Mucosa of stomach (tissue), 1 donor: ENCODE results near the gene LMNA.
"Not testable (repeated sequence)": the region's sequence is repeated elsewhere in the genome, so short reads cannot be mapped to it uniquely, and the experiment has no call there.

Experiments
- H3K27me3 ChIP-seq: one replicate; pipeline ENCODE4 v1.7.0; 2013; ENCODE audit warnings: mild to moderate bottlenecking, low read length; ENCODE audit not compliant: control insufficient read depth, insufficient read depth
- H3K36me3 ChIP-seq: one replicate; pipeline ENCODE4 v1.7.0; 2013; ENCODE audit warnings: low read length; ENCODE audit not compliant: control insufficient read depth, insufficient read depth
- H3K4me1 ChIP-seq: one replicate; pipeline ENCODE4 v1.7.0; 2013; ENCODE audit warnings: mild to moderate bottlenecking, low read length; ENCODE audit not compliant: control insufficient read depth, insufficient read depth
- H3K4me3 ChIP-seq: one replicate; pipeline ENCODE4 v1.7.0; 2013; ENCODE audit warnings: low read length
- H3K9ac ChIP-seq: one replicate; pipeline ENCODE4 v1.7.0; 2013; ENCODE audit warnings: mild to moderate bottlenecking, low read length, moderate library complexity
- H3K9me3 ChIP-seq: one replicate; pipeline ENCODE4 v1.7.0; 2013; ENCODE audit warnings: mild to moderate bottlenecking, low read length, moderate library complexity; ENCODE audit not compliant: control insufficient read depth
- donor health status: Pancreatic carcinoma.

Gene LMNA

DNA sequence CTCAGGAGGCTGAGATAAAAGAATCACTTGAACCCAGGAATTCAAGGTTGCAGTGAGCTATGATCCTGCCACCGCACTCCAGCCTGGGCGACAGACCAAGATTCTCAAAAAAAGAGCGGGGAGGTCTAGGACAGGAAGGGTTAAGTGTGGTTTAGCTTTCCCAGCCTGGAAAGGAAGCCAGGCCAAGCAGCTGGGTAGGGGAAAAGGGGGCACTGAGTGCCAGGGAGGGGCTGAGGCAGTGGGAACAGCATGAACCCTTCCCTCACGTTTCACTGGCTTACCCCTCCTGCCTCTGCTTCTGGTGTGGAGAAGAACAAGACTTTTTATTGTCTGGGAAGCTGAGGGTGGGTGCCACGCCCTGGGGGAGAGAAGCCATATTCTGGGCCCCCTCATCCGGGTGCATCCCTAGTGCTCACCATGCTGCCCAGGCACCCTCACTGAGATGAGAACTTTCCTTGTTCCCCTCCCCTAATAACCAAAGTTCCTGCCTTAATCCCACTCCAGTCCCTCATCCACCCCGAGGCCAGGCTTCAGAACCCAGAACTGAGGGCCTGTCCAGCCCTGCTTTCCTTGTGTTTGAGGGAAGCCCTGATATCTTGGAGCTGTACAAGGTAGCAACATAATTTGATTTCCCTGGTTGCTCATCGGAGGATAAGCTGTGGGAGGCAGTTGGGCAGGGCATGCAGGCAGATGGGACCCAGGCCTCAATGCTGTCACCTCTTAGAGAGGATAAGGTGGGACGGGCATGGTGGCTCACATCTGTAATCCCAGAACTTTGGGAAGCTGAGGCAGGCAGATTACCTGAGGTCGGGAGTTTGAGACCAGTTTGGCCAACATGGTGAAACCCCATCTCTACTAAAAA is 2.0 kb upstream of the LMNA start:
- Histone ChIP-seq H3K4me1 (peaks cover 13% of the 10 kb centered on the region), H3K9ac (no peak overlapping the region), H3K36me3 (no peaks in the 10 kb centered on the region), H3K4me3 (no peak overlapping the region), H3K27me3 (no peaks in the 10 kb centered on the region), H3K9me3 (no peaks in the 10 kb centered on the region)

DNA sequence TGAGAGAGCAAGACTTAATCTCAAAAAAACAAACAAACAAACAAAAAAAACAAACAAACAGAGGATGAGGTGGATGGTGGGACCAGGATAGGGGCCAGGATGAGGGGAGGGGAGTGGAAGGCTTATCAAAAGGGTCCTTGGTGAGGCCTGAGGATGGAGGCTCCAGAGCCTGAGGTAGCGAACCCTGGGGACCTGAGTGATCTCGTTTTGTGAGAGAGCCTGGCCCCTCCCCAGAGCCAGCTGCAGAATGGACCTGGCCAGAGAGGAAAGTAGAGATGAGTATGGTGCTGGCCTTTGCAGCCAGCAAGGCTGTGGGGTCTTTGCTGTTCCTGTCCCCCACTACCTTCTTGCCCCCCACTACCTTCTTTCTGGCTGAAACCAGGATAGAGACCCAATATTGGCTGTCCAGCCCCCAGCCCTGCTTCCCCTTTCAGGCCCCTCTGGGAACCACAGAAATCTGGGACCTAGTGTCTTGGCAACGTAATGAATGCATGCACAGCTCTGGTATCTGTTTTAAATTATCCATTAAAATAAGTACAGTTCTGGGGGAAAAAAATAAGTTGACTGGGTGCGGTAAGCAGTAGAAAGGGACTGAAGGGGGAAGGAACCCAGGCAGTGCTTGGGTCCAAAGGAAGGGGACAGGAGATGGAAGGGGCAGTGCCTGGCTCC is 1.1 kb upstream of the LMNA start:
- Histone ChIP-seq H3K9me3 (no peaks in the 10 kb centered on the region), H3K4me3 (no peak overlapping the region), H3K36me3 (no peaks in the 10 kb centered on the region), H3K9ac (peak overlapping the region; percentile 96), H3K27me3 (no peaks in the 10 kb centered on the region), H3K4me1 (peaks cover 16% of the 10 kb centered on the region)

DNA sequence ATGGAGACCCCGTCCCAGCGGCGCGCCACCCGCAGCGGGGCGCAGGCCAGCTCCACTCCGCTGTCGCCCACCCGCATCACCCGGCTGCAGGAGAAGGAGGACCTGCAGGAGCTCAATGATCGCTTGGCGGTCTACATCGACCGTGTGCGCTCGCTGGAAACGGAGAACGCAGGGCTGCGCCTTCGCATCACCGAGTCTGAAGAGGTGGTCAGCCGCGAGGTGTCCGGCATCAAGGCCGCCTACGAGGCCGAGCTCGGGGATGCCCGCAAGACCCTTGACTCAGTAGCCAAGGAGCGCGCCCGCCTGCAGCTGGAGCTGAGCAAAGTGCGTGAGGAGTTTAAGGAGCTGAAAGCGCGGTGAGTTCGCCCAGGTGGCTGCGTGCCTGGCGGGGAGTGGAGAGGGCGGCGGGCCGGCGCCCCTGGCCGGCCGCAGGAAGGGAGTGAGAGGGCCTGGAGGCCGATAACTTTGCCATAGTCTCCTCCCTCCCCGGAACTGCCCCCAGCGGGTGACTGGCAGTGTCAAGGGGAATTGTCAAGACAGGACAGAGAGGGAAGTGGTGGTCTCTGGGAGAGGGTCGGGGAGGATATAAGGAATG is 505 bp downstream of the LMNA start:
- H3K4me1 ChIP-seq = peaks cover 28% of the 10 kb centered on the region
- H3K36me3 ChIP-seq = no peaks in the 10 kb centered on the region
- H3K27me3 ChIP-seq = no peaks in the 10 kb centered on the region
- no peaks in the 10 kb centered on the region for H3K9me3 ChIP-seq
- H3K4me3 ChIP-seq = peak overlapping the region; percentile 99
- H3K9ac ChIP-seq = peak overlapping the region; percentile 96

DNA sequence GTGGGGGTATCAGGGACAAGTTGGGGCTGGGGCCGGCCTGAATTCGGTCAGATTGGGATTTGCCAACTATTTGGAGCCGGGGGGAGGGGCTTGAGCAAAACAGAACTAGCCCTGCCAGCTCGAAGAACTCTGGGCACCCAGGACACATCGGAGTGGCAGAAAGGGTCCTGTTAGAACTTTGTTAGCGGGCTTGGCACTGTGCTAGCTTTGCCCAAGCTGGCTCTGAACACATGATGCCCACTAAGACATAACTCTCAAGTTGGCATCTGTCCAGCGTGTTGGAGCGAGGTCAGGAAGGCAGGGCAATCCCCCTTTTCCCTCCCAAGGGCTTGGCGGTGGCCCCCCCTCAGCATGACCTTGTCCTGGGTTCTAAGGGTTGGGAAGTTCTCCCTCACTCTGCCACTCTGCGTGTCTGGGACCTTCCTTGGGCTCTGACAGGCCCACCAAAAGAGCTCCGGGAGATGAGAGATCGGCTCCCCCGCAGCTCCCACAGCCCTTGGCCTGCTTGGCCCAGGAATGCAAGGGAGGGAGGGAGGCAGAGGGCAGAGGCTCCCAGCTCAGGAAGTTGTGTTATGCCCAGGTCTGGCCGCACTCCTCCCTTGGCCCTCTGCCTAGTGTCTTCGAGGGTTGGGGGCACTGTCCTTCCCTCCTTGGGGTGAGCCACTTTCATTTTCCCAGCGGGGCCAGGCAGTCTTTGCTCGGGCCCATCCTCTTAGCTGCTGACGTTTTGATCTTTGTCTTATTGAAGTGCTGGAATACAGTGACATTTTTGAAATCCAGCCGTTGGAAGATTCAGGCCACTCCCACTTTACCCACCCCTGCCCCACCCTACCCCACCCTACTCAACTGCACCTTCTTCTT is 1.2 kb downstream of the LMNA start:
- no peaks in the 10 kb centered on the region for H3K9me3 ChIP-seq
- peaks cover 35% of the 10 kb centered on the region for H3K4me1 ChIP-seq
- peak overlapping the region; percentile 99 for H3K4me3 ChIP-seq
- no peaks in the 10 kb centered on the region for H3K36me3 ChIP-seq
- H3K27me3 ChIP-seq = no peaks in the 10 kb centered on the region
- H3K9ac ChIP-seq = peak overlapping the region; percentile 96

DNA sequence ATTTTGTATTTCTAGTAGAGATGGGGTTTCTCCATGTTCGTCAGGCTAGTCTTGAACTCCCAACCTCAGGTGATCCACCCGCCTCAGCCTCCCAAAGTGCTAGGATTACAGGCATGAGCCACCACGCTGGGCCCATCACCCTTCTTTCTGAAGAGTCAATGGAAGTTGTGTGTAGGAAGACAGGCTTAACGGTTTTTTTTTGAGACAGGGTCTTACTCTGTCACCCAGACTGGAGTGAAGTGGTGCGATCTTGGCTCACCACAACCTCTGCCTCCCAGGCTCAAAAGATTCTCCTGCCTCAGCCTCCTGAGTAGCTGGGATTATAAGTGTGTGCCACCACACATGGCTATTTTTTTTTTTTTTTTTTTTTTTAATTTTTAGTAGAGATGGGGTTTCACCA is 2.2 kb downstream of the LMNA start:
- not testable (repeated sequence) for H3K36me3 ChIP-seq, H3K9me3 ChIP-seq, H3K27me3 ChIP-seq
- Histone ChIP-seq H3K4me3 (peak overlapping the region; percentile 99), H3K9ac (peak overlapping the region; percentile 96), H3K4me1 (peaks cover 45% of the 10 kb centered on the region)

DNA sequence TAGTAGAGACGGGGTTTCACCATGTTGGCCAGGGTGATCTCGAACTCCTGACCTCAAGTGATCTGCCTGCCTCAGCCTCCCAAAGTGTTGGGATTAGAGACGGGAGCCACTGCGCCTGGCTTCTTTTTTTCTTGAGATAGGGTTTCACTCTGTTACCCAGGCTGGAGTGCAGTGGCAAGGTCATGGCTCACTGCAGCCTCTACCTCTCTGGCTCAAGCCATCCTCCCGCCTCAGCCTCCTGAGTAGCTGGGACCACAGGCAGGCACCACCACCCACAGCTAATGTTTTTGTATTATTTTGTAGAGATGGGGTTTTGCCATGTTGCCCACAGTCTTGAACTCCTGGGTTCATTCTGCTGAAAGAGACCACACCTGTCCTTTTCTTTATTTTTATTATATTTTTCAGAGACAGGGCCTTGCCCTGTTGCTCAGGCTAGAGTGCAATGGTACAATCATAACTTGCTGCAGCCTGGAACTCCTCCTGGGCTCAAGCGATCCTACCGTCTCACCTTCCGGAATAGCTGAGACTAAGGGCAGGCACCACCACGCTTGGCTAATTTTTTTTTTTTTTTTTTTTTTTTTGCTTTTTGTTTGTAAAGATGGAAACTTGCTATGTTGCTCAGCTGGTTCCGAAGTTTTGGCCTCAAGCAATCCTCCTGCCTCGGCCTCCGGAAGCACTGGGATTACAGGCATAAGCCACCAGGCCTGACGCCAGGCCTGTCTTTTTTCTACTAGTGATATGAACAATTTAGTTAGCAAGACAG is 3.1 kb downstream of the LMNA start:
- Histone ChIP-seq H3K4me1 (peaks cover 54% of the 10 kb centered on the region), H3K4me3 (peak overlapping the region; percentile 29), H3K9me3 (no peaks in the 10 kb centered on the region), H3K27me3 (no peaks in the 10 kb centered on the region), H3K9ac (peak overlapping the region; percentile 63), H3K36me3 (no peaks in the 10 kb centered on the region)

DNA sequence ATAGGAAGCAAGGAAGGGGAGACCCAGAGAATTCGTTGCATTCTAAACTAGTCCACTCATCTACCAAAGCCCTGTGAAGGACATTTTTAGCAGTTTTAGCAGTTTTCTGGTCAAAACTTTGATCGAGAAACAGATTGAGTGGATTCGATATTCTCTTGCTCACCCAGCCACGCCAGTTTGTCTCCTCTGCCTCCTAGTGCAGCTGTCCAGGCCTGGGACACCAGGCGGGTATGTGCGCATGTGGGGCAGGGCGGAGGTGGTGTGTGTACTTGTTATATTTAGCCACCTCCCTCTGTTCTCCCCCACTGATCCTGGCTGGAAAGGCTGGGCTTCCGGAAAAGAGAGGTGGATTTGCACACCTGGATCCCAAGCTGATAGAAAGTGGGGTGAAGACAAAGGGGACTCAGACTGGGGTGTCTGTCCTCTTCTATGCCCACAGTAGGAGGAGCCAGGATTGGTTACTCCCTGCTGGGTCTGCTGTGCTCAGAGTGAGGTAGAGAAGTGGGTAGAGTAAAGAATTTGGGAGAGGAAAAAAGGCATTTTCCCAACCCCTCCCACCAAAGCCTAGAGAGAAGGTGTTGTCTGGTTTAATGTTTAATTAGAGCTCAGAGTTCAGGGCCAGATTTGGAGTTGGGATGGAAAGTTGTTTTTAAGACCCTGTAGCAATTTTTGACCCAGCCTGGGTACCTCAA is 3.8 kb downstream of the LMNA start:
- H3K4me3 ChIP-seq = peak overlapping the region; percentile 29
- H3K27me3 ChIP-seq = no peaks in the 10 kb centered on the region
- no peaks in the 10 kb centered on the region for H3K9me3 ChIP-seq
- peak overlapping the region; percentile 63 for H3K9ac ChIP-seq
- no peaks in the 10 kb centered on the region for H3K36me3 ChIP-seq
- peaks cover 59% of the 10 kb centered on the region for H3K4me1 ChIP-seq

DNA sequence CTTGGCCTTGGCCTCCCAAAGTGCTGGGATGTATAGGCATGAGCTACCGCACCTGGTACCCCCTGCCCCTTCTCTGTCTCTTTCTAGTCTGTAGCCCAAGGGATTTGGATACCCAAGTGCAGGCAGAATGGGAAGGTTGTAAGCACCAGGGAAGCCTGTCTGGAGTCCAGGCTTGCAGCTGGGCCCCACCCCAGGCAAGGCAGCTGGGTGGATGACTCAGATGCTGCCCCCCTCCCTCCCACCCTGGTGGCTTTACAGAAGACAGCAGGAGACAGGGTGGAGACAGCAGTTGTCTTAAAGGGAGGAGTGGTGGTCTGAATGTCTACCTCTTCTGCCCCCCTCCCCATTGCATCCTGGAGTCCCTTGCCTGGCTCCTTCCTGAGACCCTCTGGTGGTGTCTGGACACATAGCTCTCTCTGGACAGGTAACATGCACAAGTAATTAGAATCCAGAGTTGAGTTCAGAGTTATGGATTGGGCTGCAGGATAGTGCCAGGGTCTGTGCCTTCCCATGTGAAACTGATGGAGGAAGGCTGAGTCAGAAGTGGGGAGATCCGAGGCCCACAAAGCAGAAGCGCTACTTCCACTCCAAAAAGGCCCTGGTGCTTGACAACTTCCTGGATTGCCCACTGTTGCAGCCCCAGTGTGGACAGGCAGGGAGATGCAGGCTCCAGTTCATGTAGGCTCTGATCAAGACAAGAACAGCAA is 5.1 kb downstream of the LMNA start:
- Histone ChIP-seq H3K4me3 (no peak overlapping the region), H3K9ac (peak overlapping the region; percentile 6), H3K27me3 (no peaks in the 10 kb centered on the region), H3K36me3 (no peaks in the 10 kb centered on the region), H3K4me1 (peaks cover 61% of the 10 kb centered on the region), H3K9me3 (no peaks in the 10 kb centered on the region)

DNA sequence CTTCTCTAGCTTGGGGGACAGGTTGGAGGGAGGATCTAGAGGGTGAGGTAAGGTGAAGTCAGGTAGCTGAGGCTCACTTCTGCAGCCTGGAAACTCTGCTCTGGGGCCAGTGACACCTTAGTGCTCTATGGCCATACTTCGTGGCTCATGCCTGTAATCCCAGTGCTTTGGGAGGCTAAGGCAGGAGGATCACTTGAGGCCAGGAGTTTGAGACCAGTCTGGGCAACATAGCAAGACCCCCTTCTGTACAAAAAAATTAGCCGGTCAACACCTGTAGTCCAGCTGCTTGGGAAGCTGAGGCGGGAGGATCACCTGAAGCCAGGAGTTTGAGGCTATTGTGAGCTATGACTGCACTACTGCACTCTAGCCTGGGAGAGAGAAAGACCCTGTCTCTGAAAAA is 5.8 kb downstream of the LMNA start:
- Histone ChIP-seq H3K9ac (peak overlapping the region; percentile 6), H3K27me3 (no peaks in the 10 kb centered on the region), H3K4me1 (peaks cover 68% of the 10 kb centered on the region), H3K9me3 (no peaks in the 10 kb centered on the region), H3K4me3 (no peak overlapping the region), H3K36me3 (no peaks in the 10 kb centered on the region)

DNA sequence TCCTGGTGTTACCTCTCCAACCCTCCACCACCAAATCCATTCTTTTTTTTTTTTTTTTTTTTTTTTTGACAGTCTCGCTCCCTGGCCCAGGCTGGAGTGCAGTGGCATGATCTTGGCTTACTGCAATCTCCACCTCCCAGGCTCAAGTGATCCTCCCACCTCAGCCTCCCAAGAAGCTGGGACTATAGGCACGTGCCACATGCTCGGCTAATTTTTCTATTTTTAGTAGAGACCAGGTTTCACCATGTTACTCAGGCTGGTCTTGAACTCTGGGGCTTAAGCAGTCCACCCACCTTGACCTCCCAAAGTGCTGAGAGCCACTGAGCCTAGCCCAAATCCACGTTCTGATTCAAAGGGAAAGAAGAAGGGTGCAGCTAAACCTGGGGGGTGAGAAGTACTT is 6.5 kb downstream of the LMNA start:
- H3K9me3 ChIP-seq, H3K27me3 ChIP-seq, H3K9ac ChIP-seq, H3K4me3 ChIP-seq, H3K36me3 ChIP-seq: not testable (repeated sequence)
- peaks cover 74% of the 10 kb centered on the region for H3K4me1 ChIP-seq
